ENCODE results near the gene FBXO3. TPM values are rescaled to one million over a fixed set of nuclear protein-coding genes. Genes with fewer than 3 reads are reported as not detected.

The FBXO3 gene
- total and polyA plus RNA-seq, 2 of the 13 experiments (the other 11 are each of a cell fraction or from before 2014, with no cell fraction given): 20.4 to 27.6 TPM

DNA sequence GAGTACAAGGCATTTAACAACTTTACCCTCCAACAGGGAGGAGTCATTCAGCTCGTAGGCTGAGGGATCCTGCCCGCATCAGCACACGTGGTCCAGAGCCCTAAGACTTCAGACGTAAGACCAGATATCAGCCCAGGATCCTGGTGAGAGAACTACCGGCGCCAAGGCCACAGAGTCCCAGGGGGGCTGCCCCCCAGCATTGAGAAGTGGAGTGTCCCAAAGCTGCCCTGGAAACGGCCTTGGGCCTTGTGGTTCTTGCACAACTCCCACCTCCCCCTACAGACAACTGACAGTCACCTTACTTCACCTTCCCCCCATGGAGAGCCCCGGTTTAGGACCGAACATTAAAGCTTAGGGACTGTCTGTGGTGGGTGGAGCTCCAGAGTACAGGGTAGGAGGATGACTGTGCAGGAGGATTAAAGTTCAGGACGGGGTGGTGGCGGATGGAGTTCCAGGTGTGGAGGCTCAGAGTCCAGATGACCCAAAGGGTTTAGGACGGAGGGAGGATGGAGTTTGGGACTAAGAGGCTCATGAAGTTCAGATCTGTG, 74.7 kb downstream of the FBXO3 start (continued):
- TF ChIP-seq CREM (IDR thresholded peaks at IDR 0.05) (peak; percentile 66; the same call in 1 of the 2 replicates), CREM (CRISPR knock-in tag; IDR thresholded peaks at IDR 0.05) (no peak), SIX1 (CRISPR knock-in tag; IDR thresholded peaks at IDR 0.05; ENCODE audit: borderline replicate concordance) (no peak), PHB2 (IDR thresholded peaks at IDR 0.05; ENCODE audit: partially characterized antibody) (no peak), TEAD3 (CRISPR knock-in tag; optimal IDR thresholded peaks at IDR 0.05; ENCODE audit: borderline replicate concordance) (peak; percentile 56), RFX5 (IDR thresholded peaks at IDR 0.05; ENCODE audit: low read depth, low read length) (no peak), ZNF816 (CRISPR knock-in tag; IDR thresholded peaks at IDR 0.05; ENCODE audit: borderline replicate concordance) (no peak), SRSF9 (IDR thresholded peaks at IDR 0.05; ENCODE audit: borderline replicate concordance, insufficient read depth, low read depth, low read length, poor library complexity, severe bottlenecking) (no peak), ZNF709 (CRISPR knock-in tag; IDR thresholded peaks at IDR 0.05) (peak; percentile 35; the same call in 1 of the 2 replicates), CHD2 (IDR thresholded peaks at IDR 0.05; ENCODE audit: low read depth, low read length) (no peak), PRPF4 (IDR thresholded peaks at IDR 0.05; ENCODE audit: low read depth, low read length, poor library complexity, severe bottlenecking) (no peak), ZNF550 (CRISPR knock-in tag; IDR thresholded peaks at IDR 0.05; ENCODE audit: borderline replicate concordance) (no peak), SSRP1 (CRISPR knock-in tag; IDR thresholded peaks at IDR 0.05) (no peak), MBD4 (IDR thresholded peaks at IDR 0.05; ENCODE audit: borderline replicate concordance, low read length) (no peak), HNF4G (IDR thresholded peaks at IDR 0.05; ENCODE audit: borderline replicate concordance, low read depth, low read length) (peak; percentile 66; the same call in 1 of the 2 replicates), HNF4G (CRISPR knock-in tag; IDR thresholded peaks at IDR 0.05; ENCODE audit: borderline replicate concordance, low read depth) (peak; percentile 80; the same call in 1 of the 2 replicates), NFKB2 (CRISPR knock-in tag; IDR thresholded peaks at IDR 0.05; ENCODE audit: borderline replicate concordance) (no peak; the same call in 1 of the 2 replicates), ZNF34 (CRISPR knock-in tag; IDR thresholded peaks at IDR 0.05; ENCODE audit: borderline replicate concordance) (no peak)
- TF ChIP-seq, protein P1, sequence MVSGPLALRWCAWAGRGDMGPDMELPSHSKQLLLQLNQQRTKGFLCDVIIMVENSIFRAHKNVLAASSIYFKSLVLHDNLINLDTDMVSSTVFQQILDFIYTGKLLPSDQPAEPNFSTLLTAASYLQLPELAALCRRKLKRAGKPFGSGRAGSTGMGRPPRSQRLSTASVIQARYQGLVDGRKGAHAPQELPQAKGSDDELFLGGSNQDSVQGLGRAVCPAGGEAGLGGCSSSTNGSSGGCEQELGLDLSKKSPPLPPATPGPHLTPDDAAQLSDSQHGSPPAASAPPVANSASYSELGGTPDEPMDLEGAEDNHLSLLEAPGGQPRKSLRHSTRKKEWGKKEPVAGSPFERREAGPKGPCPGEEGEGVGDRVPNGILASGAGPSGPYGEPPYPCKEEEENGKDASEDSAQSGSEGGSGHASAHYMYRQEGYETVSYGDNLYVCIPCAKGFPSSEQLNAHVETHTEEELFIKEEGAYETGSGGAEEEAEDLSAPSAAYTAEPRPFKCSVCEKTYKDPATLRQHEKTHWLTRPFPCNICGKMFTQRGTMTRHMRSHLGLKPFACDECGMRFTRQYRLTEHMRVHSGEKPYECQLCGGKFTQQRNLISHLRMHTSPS (CRISPR knock-in tag; IDR thresholded peaks at IDR 0.05; ENCODE audit: low read depth): no peak
- TF ChIP-seq, protein P2, sequence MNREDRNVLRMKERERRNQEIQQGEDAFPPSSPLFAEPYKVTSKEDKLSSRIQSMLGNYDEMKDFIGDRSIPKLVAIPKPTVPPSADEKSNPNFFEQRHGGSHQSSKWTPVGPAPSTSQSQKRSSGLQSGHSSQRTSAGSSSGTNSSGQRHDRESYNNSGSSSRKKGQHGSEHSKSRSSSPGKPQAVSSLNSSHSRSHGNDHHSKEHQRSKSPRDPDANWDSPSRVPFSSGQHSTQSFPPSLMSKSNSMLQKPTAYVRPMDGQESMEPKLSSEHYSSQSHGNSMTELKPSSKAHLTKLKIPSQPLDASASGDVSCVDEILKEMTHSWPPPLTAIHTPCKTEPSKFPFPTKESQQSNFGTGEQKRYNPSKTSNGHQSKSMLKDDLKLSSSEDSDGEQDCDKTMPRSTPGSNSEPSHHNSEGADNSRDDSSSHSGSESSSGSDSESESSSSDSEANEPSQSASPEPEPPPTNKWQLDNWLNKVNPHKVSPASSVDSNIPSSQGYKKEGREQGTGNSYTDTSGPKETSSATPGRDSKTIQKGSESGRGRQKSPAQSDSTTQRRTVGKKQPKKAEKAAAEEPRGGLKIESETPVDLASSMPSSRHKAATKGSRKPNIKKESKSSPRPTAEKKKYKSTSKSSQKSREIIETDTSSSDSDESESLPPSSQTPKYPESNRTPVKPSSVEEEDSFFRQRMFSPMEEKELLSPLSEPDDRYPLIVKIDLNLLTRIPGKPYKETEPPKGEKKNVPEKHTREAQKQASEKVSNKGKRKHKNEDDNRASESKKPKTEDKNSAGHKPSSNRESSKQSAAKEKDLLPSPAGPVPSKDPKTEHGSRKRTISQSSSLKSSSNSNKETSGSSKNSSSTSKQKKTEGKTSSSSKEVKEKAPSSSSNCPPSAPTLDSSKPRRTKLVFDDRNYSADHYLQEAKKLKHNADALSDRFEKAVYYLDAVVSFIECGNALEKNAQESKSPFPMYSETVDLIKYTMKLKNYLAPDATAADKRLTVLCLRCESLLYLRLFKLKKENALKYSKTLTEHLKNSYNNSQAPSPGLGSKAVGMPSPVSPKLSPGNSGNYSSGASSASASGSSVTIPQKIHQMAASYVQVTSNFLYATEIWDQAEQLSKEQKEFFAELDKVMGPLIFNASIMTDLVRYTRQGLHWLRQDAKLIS (CRISPR knock-in tag; IDR thresholded peaks at IDR 0.05): no peak
- TF ChIP-seq, protein P3, sequence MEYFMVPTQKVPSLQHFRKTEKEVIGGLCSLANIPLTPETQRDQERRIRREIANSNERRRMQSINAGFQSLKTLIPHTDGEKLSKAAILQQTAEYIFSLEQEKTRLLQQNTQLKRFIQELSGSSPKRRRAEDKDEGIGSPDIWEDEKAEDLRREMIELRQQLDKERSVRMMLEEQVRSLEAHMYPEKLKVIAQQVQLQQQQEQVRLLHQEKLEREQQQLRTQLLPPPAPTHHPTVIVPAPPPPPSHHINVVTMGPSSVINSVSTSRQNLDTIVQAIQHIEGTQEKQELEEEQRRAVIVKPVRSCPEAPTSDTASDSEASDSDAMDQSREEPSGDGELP (IDR thresholded peaks at IDR 0.05; ENCODE audit: borderline replicate concordance, low read depth): no peak; the same call in 1 of the 2 replicates
- TF ChIP-seq, protein P4, sequence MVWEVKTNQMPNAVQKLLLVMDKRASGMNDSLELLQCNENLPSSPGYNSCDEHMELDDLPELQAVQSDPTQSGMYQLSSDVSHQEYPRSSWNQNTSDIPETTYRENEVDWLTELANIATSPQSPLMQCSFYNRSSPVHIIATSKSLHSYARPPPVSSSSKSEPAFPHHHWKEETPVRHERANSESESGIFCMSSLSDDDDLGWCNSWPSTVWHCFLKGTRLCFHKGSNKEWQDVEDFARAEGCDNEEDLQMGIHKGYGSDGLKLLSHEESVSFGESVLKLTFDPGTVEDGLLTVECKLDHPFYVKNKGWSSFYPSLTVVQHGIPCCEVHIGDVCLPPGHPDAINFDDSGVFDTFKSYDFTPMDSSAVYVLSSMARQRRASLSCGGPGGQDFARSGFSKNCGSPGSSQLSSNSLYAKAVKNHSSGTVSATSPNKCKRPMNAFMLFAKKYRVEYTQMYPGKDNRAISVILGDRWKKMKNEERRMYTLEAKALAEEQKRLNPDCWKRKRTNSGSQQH (CRISPR knock-in tag; IDR thresholded peaks at IDR 0.05; ENCODE audit: low read depth): no peak

All from HepG2 (cell line).